ENCODE results near the gene GPX3.

The GPX3 gene

GRCh38 chr5:151040211-151040747 lies 19.9 kb downstream of the GPX3 start:
- TF ChIP-seq CTCF (IDR thresholded peaks at IDR 0.05; ENCODE audit: low read depth, low read length, missing control alignments): no peak
- in situ Hi-C loops (cut with HindIII; ENCODE audit: low pct_ligation_motif_present, low sequenced_read_pairs): no loop called here
- peaks cover 70% of the 10 kb centered on the region for H3K36me3 ChIP-seq (replicated peaks)
- no peak for DNase-seq
- H3K4me3 ChIP-seq (ENCODE audit: low read depth, low read length): no peak overlapping the region
- H3K27ac ChIP-seq: no peak overlapping the region
- H3K27me3 ChIP-seq (replicated peaks): no peaks in the 10 kb centered on the region

- DNase-seq: no peak
- peaks cover 71% of the 10 kb centered on the region for H3K36me3 ChIP-seq (replicated peaks)
- H3K4me3 ChIP-seq (ENCODE audit: low read depth, low read length): no peak overlapping the region
- H3K27me3 ChIP-seq (replicated peaks): no peaks in the 10 kb centered on the region
- H3K27ac ChIP-seq: no peak overlapping the region
- in situ Hi-C loops (cut with HindIII; ENCODE audit: low pct_ligation_motif_present, low sequenced_read_pairs): no loop called here
- no peak for TF ChIP-seq CTCF (IDR thresholded peaks at IDR 0.05; ENCODE audit: low read depth, low read length, missing control alignments)
Observed at GRCh38 chr5:151041577-151042268, 21.3 kb downstream of the GPX3 start.

- H3K36me3 ChIP-seq (replicated peaks): peaks cover 72% of the 10 kb centered on the region
- in situ Hi-C loops (cut with HindIII; ENCODE audit: low pct_ligation_motif_present, low sequenced_read_pairs): no loop called here
- H3K4me3 ChIP-seq (ENCODE audit: low read depth, low read length): no peak overlapping the region
- H3K27ac ChIP-seq: no peak overlapping the region
- DNase-seq: no peak
- no peak for TF ChIP-seq CTCF (IDR thresholded peaks at IDR 0.05; ENCODE audit: low read depth, low read length, missing control alignments)
- H3K27me3 ChIP-seq (replicated peaks): no peaks in the 10 kb centered on the region
Observed at GRCh38 chr5:151042453-151043093, 22.2 kb downstream of the GPX3 start.

- peak; percentile 95 for TF ChIP-seq CTCF (IDR thresholded peaks at IDR 0.05; ENCODE audit: low read depth, low read length, missing control alignments)
- no peak overlapping the region for H3K27ac ChIP-seq
- DNase-seq: no peak
- H3K36me3 ChIP-seq (replicated peaks): peaks cover 60% of the 10 kb centered on the region
- no peak overlapping the region for H3K4me3 ChIP-seq (ENCODE audit: low read depth, low read length)
- in situ Hi-C loops (cut with HindIII; ENCODE audit: low pct_ligation_motif_present, low sequenced_read_pairs): no loop called here
- no peaks in the 10 kb centered on the region for H3K27me3 ChIP-seq (replicated peaks)
Observed at GRCh38 chr5:151047814-151048425, 27.5 kb downstream of the GPX3 start.

GRCh38 chr5:151048526-151048925 lies 28.1 kb downstream of the GPX3 start:
- in situ Hi-C loops (cut with HindIII; ENCODE audit: low pct_ligation_motif_present, low sequenced_read_pairs): no loop called here
- Histone ChIP-seq H3K36me3 (replicated peaks) (peaks cover 57% of the 10 kb centered on the region), H3K4me3 (ENCODE audit: low read depth, low read length) (no peak overlapping the region), H3K27ac (no peak overlapping the region), H3K27me3 (replicated peaks) (no peaks in the 10 kb centered on the region)
- TF ChIP-seq CTCF (IDR thresholded peaks at IDR 0.05; ENCODE audit: low read depth, low read length, missing control alignments): peak; percentile 66
- no peak for DNase-seq

Data from brain microvascular endothelial cell (primary cell).